ENCODE results near the gene WDR90.

DNA sequence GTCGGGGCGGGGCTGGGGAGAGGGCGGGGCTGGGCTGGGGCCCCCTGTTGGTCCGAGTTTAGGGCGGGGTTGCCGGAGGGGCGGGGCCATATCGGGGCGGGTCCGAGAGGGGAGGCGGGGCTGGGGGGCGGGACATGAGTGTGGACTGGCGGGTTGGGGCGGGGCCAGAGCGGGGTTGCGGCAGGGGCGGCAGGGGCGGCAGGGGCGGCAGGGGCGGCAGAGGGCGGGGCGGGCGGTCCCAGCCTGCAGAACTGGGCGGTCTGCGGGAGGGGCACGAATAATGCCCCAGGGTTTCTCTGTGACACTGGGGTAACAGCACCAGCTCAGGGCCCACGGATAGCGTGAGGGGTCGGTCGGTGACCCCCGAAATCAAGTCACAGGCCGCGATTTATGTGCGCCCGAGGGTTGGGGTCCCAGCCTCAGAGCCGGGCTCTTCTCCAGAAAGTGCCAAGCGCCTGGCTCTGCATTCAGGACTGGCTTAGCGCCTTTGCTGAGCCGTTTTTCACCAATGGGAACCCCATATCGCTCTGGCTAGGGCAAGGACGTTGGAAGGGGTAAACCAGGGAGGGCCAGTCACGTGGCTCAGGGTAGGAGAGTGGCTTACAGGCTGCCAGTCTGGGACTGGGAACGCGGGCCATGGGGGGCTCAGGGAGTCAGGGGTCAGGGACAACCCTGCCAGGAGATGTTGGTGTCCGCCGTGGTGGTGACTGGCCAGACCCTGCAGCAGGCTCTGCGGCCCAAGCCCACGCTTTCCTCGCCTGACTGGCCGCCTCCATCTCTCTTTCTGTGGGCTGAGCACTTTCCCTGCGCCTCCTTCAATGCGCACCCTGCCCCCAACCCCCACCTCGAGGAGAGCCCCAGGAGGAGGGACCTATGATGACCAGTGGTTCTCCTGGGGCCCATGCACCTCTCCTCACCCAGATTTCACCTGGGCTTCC, 11.8 kb upstream of the WDR90 start:
- TF ChIP-seq, protein P1, sequence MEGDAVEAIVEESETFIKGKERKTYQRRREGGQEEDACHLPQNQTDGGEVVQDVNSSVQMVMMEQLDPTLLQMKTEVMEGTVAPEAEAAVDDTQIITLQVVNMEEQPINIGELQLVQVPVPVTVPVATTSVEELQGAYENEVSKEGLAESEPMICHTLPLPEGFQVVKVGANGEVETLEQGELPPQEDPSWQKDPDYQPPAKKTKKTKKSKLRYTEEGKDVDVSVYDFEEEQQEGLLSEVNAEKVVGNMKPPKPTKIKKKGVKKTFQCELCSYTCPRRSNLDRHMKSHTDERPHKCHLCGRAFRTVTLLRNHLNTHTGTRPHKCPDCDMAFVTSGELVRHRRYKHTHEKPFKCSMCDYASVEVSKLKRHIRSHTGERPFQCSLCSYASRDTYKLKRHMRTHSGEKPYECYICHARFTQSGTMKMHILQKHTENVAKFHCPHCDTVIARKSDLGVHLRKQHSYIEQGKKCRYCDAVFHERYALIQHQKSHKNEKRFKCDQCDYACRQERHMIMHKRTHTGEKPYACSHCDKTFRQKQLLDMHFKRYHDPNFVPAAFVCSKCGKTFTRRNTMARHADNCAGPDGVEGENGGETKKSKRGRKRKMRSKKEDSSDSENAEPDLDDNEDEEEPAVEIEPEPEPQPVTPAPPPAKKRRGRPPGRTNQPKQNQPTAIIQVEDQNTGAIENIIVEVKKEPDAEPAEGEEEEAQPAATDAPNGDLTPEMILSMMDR (conservative IDR thresholded peaks at IDR 0.05 in 1 of 2, IDR thresholded peaks at IDR 0.05 in 1 of 2; ENCODE audit: extremely low read depth in 1 of 2, insufficient read depth in 1 of 2, low read depth in 1 of 2, low read length in 2 of 2), result no peak
- TF ChIP-seq EZH2 (IDR thresholded peaks at IDR 0.05; ENCODE audit: borderline replicate concordance, low read length), result no peak
